Caki2 (cell line): ENCODE data around the gene MIER2. TPM values are rescaled to one million over a fixed set of nuclear protein-coding genes. Genes with fewer than 3 reads are reported as not detected.

Source experiments
- DNase-seq: peaks from one replicate; pipeline ENCODE4 v3.0.0-alpha.2; 2015; ENCODE audit warnings: low read depth
- in situ Hi-C: cut with HindIII; loops from 2 replicates; pipeline ENCODE4 v1.10.0; 2016; ENCODE audit warnings: low sequenced_read_pairs, low pct_unique_long_range_greater_than_20kb, mixed read lengths
- total RNA-seq: library from RNA; depleted of rRNA; stranded (reverse); fragments of >200 nt; shearing (Covaris generic); gene quantifications from 2 replicates; pipeline ENCODE4 v1.2.3, GENCODE V29; 2014; ENCODE audit warnings: low replicate concordance

The MIER2 gene
- total RNA-seq, 1 experiment from 2014 or later = 9.4 TPM

DNA sequence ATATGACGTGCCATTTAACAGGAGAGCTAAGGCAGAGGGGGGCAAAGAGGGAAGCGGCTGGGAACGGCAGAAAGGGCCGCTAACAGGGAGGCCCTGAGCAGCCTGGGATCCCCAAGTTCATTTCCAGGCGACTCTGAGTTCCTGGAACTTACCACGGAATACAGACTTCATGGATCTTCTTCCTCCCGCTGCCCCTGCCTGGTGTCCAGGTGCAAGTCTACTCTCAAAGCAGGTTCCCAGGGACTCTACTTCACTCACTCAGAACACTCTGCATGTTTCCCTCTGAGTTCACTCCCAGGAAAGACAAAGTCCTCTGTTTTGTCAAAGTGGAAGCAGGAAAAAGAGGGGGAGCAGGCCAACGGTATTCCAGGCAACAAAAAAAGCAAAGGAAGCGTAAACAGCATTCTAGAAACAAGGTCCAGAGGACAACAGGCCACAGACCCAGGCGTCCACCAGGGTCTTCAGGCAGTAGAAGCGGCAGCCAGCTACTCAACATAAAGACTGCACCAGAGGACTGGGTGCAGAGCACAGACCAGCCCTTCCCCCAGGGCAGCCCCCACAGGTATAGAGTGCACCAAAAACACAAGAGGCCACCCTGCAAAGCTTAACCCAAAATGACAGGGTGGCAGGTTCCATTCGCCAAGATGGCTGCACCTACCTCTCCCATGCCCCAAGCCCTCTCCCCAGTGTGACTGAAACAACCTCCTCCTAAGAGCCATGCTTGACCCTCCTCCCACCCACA lies 3.0 kb downstream of the MIER2 start:
- in situ Hi-C loops = no loop called here
- no peak for DNase-seq

DNA sequence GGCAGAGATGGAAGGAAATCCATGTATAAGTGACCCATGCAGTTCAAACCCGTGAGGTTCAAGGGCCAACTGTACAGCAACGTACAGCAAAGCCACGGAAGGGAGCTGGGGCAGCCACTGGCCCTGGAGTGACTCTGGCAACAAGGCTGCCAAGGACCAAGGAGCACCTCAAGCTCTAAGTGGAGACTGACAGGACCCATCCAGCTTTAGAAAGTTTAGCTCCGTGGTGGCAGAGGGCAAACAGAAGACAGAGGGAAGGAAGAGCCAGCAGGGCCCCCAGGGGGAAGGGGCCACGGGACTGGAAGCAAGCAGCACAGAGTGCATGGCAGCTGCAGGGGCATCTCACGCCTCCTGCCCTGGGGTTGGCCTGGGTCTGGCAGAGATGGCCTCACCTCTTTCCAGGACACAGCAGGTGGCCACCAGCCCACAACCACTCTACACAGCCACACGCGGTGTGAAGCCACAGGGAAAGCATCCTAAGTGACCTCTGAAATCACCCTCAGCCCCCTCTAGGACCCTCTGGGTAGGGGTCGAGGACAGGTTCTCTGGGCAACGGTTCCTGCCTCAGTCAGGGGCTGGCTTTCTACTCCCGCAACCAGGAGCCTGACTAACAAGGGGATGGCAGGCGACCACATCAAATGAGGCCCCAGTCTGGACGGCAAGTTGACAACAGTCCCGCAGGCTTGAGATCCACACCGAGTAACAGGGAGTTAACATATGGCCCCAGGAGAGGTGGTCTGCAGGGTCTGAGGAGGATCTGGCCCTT lies 3.8 kb downstream of the MIER2 start:
- in situ Hi-C loops = no loop called here
- DNase-seq = no peak

DNA sequence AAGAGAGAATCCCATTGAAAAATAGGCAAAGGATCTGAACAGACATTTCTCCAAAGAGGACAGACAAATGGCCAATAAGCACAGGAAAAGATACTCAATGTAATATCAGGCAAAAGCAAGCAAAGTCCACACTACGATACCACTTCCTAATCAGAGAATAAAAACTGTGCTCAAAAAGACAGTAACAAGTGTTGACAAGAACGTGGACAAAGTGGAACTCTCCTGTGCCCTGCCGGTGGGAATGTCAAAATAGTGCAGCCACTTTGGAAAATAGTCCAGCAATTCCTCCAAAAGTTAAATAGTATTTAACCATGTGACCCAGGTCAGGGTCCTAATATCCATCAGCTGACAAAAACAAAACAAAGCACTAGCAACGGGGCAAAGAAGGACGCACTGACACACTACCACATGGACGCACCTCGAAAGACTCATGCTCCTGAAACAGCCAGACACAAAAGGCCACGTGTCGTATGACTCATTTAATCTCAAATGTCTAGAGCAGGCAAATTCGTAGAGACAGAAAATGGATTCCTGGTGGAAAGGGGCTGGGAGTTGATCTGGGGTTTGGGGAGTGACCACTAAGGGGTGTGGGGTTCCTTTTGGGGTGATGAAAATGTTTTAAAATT lies 5.2 kb downstream of the MIER2 start:
- no peak for DNase-seq
- in situ Hi-C loops = no loop called here

DNA sequence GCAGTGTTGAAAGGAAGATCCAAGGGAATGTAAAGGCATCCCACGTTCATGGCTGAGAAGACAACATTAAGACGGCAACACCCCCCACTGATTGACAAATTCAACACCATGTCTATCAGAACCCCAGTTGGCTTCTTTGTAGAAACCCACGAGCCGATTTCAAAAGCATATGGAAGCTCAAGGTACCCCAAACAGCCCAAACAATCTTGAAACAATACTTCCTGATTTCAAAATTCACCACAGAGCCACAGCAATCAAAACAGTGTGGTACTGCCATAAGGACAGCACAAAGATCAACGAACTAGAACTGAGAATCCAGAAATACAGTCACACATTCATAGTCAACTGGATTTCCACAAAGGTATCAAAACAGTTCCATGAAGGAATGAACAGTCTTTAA lies 6.2 kb downstream of the MIER2 start:
- in situ Hi-C loops = no loop called here
- DNase-seq = no peak

DNA sequence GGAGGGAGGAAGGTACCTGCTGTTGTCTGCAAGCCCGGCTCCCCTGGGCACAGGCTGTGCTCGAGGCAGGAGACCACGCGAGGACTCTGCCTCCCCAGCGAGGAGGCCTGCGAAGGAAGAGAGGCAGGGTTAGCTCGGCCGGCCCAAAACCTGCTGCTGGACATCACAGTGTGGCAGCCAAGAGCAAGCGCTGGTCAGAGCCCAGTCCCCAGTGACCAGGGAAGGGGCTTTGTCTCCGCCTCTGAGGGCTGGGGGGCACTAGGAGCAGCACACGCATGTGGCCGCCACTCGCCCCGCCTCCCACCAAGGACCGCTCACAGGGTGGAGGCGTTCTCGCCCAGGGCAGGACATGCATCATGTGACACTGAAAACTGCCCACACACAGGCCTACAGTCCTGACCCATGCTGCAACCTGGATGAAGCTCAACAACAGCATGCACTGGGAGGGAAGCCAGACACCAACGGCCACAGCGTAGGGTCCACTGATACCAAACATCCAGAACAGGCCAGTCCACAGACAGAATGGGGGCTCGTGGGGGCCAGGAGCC lies 8.5 kb downstream of the MIER2 start:
- in situ Hi-C loops = no loop called here
- DNase-seq = no peak

DNA sequence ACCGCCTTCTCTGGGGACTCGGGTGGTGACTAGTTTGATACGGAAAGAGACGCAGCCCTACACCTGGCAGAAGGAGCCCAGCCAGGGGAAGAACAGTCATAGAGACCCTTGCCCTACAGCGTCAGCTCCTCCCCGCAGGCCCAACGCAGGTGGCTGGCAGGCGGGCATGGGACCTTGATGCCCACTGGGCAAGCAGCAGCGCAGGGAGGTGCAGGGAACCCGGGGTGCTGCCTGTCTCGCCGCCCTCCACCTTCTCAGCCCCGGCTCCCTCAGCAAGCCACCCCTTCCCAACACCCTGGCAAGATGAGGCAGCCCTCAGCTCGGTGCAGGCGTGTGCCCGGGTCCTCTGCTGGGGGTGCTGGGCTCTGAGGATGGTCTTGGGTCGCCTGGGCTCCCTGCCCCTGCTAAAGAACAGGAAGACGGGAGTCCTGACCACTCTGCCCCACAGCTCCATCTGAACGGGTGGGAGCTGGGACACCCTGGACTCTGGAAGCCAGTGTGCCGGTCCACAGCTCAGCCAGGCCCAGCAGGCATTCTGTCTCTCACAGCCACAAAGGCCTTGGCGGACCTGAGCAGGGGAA lies 9.0 kb downstream of the MIER2 start:
- in situ Hi-C loops = no loop called here
- DNase-seq = no peak

DNA sequence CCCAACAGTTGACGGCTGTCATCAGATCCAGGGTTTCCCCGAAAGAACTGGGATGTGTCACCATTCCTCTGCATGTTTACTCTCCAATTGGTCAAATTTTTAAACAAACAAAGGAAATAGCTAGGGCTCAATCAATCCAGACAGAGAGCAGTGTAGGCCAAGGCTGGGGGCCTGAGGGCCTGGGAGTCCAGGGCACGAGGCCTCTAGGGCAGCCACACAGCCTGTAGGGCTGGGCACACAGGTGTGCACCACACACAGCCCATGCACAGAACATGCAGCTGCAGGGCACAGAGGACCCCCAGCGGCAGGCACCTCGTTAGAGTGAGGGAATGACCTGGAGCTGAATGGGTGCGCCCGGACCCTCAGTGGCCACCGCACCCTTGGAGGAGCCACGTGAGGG lies 9.5 kb downstream of the MIER2 start:
- no peak for DNase-seq
- in situ Hi-C loops = no loop called here

DNA sequence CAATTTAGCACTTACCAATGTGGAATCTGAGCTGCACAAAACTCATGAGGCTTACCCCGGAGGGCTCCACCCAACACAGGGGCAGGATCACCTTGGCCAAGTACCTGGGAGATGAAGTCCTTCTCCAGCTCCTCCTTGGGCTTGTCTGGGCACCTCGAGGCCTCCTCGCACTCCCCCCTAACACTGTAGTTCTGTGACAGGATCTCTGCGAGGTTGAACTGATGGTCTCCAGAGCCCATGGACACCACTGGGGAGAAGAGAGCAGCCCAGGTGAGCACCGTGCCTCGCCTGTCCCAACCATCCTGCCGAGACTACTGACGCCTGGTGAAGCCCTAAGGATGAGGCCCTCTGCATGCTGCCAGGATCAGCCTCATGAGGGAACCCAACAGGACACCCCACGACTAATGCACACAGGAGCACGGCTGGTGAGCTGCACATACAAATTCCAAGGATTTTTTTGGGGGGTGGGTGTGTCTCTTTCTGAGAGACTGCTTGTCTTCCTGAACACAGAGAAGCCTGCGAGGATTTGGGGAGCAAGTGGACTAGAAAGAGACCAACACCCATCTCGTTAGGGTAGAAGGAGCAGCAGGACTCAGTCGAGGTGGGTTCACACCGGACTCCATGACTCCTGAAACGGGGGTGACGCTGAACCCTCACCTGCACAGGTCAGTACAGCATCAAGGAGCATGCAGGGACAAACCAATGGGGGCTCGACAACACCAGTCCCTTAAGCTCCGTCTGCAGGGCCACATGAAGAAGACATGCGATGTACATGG lies 10.1 kb downstream of the MIER2 start:
- no peak for DNase-seq

DNA sequence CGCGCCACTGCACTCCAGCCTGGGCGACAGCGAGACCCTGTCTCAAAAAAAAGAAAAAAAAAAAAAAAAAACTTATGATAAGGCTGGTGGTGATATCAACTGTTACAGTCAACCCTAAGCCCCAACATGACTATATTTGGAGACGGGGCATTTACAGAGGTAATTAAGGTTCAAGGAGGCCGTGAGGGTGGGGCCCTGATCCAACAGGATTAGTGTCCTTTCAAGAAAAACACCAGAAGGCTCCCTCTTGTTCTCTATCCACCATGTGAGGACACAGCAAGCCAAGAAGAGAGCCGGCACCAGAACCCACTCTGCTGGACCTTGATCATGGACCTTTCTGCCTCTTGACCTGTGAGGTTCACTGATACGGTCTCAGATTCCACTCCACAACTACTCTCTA lies 14.1 kb downstream of the MIER2 start:
- in situ Hi-C loops = no loop called here
- DNase-seq = no peak

More for the DNA sequence above, 10.1 kb downstream of the MIER2 start:
- in situ Hi-C loops = no loop called here

DNA sequence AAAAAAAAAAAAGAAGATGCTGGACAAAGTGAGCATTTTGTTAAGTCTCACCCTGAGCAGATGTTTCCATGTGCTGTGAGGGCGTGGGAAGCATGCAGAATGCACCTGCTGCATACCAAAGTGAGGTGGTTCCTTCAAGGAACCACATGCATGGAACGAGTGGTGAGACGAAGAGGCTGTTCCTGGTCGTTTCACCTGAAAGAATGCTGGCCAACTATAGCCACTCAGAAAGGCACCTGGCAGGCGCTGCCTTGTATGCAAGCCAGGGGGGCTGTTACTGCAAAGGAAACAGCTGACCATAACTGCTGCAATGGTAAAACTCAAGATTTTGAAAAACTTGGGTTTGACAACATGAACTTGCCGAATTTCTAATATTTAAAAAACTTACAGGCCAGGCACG lies 14.7 kb downstream of the MIER2 start:
- no peak for DNase-seq

DNA sequence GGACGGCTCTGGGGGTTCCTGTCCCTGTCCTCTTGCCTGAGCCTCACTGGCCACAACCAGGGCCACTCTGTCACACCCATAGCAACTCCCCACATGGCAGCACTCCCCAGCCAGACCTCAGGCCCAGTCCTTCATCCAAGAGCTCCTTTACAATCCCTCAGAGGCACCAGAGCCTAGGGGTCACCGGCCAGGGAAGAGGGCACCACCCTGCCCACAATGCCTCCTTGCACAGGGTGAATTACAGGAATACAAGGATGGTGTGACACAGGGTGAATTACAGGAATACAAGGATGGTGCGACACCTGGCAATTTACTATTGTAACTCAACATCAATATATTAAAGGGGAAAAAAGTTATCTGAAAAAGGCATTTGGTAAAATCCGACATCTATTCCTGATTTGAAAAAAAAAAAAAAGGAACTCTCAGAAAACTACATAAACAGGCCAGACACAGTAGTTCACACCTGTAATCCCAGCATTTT lies 16.5 kb downstream of the MIER2 start:
- no peak for DNase-seq
- in situ Hi-C loops = no loop called here

More for the DNA sequence above, 14.7 kb downstream of the MIER2 start:
- in situ Hi-C loops = no loop called here

DNA sequence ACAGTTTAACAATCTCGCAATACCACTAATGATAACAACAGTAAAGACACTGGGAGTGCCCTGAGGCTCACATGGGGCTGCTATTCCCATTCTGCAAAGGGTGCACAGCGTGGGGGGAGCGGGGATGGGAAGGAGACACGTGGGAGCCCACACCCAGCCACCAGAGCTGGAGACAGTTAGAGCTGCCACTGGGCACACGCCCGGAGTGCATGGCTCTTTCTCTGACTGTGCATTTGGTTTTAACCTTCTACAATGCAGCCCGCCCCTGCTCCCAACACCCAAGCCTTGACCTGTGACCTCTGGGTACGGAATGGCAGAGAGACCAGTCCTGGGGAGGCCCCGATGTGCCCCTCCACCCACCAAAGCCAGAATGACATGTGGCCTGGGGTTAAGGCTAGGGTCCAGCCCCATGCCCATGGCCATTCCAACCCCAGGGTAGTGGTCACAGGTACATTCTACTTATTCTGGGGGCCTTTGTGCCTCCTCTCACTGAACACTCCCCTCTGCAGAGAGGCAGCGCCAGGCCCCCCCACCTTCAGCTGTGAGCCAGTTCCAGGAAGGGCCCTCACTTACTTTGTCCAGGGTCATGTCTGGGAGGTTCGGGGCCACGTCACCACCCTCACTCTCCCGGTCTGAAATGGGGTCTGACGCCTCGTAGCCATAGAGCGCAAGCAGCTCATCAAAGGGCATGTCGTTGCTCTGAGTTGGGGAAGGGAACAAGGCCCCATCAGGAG lies 17.1 kb downstream of the MIER2 start:
- no peak for DNase-seq
- in situ Hi-C loops = no loop called here

DNA sequence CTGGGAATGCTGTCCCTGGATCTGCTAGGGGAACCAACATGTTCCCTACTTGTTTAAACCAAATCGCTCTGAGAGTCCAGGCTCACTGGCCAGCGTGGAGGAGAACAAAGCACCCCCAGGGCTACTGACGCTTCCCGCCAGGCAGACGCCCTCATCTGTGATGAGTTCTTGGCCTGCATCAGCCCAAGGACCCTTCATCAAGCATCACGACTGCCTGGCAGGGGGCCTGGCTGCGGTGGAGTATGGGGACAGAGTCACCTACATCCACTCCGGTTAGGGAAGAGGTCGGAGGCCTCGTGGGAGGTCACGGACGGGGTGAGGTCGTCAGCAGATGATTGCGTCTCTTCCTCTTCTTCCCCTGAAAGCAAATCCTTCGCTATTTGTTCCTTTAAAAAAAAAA lies 17.7 kb downstream of the MIER2 start:
- DNase-seq = no peak
- in situ Hi-C loops = no loop called here

DNA sequence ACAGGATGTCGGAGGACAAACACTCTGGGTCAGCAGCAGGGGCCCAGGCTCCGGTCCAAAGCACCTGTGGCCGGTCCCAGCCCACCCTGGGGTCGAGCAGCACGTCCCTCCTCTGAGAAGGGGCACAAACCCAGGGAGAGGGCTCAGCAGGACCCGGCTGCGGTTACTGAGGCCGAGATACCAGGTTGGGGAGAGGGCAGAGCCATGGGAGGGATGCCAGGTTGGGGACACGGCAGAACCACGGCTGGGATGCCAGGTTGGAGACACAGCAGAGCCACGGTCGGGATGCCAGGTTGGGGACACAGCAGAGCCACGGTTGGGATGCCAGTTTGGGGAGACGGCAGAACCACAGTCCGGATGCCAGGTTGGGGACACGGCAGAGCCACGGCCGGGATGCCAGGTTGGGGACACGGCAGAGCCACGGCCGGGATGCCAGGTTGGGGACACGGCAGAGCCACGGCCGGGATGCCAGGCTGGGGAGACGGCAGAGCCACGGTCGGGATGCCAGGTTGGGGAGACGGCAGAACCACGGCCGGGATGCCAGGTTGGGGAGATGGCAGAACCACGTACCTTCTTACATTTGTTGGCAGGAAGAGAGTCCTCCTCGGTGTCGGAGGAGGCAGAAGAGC lies 18.5 kb downstream of the MIER2 start:
- DNase-seq = no peak
- in situ Hi-C loops = no loop called here

DNA sequence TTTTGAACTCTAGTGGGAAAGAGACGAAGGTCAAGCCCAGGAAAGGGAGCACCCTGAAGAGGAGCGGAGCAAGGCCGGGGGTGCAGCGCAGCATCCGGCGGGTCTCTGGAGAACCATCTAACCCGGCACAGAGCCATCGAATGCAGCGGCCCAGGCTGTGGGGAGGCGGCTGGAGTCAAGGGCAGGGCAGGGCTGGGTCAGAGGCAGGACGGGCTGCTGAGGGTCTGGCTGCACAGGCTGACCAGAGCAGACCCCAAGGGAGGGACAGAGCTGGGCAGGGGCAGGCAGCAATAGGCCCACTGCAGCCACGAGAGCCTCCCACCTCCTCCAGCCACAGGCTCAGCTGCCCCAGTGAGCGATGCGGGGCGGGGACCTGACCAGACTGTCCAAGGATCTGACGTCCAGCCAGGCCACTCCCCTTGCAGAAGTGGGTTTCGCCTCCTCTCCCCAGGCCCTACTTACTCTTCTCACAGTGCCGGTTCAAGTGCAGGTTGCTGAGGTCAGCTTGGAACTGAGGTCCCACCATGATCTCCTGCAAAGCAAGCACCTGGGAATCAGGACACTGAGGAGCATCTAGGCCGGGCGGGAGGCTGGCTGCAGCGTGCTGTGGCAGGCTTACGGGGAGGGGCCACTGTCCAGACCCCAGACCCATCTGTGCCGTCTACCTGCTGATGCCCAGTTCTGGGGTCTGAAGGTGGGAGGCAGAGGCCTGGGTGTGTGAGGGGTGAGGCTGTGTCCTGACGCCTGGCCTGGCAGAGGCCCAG lies 19.2 kb downstream of the MIER2 start:
- in situ Hi-C loops = no loop called here
- DNase-seq = no peak

DNA sequence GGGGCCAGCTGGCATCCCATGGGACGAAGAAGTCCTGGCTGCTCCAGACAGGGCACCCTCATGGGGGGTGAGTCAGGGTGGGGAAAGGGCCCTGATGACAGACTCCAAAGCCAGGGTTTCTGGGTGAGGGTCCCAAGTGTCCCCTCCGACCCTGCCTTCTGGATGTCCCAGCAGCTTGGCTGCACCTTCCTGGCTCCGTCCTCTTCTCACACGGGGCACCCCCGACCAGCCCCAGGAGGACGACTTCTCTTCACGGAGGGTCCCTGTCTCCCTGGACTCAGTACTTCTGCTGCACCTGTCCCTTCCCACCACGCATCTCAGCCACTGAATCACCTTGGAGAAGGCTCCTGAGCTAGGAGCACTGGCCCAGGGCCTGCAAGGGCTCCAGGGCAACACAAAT lies 19.9 kb downstream of the MIER2 start:
- no peak for DNase-seq
- in situ Hi-C loops = no loop called here
